DMS 273 treated with DMSO at 0.1 percent for 48 hours (cell line): Measurements from ENCODE around the gene IL22RA2.
"Not testable (repeated sequence)": the region's sequence is repeated elsewhere in the genome, so short reads cannot be mapped to it uniquely, and the experiment has no call there.

Experiments
- DNase-seq: peaks from one replicate; lab custom pipeline; 2025; lab: John Stamatoyannopoulos, UW

Gene IL22RA2, protein sequence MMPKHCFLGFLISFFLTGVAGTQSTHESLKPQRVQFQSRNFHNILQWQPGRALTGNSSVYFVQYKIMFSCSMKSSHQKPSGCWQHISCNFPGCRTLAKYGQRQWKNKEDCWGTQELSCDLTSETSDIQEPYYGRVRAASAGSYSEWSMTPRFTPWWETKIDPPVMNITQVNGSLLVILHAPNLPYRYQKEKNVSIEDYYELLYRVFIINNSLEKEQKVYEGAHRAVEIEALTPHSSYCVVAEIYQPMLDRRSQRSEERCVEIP

DNA sequence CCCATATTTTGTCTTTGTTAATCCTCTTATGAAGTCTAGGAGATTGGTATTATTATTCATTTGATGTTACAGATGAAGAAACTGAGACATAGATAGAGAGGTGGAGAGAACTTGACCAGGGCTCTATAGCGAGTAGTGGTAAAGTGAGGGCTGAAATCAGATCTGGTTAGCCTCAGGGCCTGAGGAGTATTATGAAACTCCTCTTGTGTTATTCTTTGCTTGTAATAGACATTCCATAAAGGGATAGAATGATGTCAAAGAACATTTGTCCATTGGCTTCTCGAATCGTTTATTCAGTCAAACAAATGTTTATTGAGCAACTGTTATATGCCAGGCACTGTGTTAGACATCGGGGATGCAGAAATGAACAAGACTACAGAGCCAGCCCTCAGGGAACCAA, at the start of gene IL22RA2:
Gene IL22RA2, minus strand, starts transcription at position 144 of the 400 bp plus-strand sequence. CDS start 11,895 bp downstream, outside the sequence.
- no peak for DNase-seq

- DNase-seq: no peak
Measured at GRCh38 chr6:137222381-137222780, 48.9 kb upstream of the IL22RA2 start.

GRCh38 chr6:137219664-137220252, 46.3 kb upstream of the IL22RA2 start:
- no peak for DNase-seq

GRCh38 chr6:137218917-137219663, 45.6 kb upstream of the IL22RA2 start, which contains the start of gene IFNGR1:
Gene IFNGR1 (minus strand): TSS chr6:137219385. CDS start chr6:137219327, 58 bp downstream.
- peak; percentile 58 for DNase-seq

- no peak for DNase-seq
Measured at GRCh38 chr6:137218473-137218916, 45.1 kb upstream of the IL22RA2 start.

DNA sequence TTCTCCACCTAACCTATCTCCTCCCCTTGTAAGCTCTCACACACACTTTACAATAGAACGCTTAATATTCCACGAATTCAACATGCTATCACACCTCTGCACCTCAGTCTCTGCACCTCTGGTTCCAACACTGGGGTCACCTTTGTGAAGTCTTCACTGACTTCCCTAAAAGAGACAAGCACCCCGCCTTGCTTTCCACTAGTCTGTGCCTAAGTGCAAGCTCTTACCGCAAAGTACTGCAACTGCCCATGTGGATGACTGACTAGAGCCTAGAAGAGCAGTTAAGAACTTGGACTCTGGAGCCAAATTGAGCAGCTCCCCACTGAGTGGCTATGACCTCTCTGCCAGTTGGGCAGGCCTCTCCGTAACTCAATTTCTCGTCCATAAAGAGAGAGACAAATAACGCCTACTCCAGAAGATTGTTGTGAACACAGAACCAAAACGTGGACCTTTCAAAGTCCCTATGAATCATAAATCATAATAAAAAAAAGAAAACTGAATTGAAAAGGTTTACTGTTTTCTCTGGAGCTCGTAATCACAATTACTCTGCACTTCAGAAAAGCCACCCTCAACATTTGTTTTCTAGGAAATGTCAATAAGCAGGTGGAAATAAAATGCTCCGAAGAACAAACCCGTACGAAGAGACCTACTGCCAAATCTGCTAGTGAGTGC, 44.5 kb upstream of the IL22RA2 start:
- peak; percentile 22 for DNase-seq

GRCh38 chr6:137216875-137217553, 43.6 kb upstream of the IL22RA2 start:
- no peak for DNase-seq

DNA sequence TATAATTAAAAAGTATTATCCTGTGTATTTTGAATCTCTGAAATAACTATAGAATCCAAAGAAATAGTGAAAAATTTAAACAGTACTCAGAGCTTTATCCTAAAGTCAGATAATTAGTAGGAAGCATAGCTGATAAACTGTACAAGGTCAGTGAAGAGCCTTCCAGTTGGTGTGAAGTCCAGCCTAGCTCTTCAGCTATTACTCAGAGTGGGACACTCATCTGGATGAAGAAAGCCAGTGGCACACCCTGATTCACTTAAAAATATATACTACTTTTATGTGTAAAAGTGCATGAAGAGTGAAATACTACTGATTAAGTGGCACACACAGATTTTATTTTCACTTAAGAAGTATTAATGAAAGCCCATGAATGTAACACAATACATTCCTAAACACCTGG, 42.7 kb upstream of the IL22RA2 start:
- no peak for DNase-seq

DNA sequence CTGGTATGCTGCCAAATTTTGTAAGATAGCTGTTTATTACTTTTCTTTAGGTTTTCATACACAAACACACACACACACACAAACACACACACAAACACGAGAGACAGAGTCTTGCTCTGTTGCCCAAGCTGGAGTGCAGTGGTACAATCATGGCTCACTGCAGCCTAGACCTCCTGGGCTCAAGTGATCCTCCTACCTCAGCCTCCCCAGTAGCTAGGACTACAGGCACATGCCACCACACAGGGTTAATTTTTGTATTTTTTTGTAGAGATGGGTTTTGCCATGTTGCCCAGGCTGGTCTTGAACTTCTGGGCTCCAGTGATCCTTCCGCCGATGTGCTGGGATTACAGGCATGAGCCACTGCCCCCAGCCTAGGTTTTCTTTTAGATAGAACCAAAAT, 42.2 kb upstream of the IL22RA2 start:
- DNase-seq: not testable (repeated sequence)

GRCh38 chr6:137214931-137215330, 41.5 kb upstream of the IL22RA2 start:
- no peak for DNase-seq

- DNase-seq: no peak
Measured at GRCh38 chr6:137213813-137214212, 40.4 kb upstream of the IL22RA2 start.

DNA sequence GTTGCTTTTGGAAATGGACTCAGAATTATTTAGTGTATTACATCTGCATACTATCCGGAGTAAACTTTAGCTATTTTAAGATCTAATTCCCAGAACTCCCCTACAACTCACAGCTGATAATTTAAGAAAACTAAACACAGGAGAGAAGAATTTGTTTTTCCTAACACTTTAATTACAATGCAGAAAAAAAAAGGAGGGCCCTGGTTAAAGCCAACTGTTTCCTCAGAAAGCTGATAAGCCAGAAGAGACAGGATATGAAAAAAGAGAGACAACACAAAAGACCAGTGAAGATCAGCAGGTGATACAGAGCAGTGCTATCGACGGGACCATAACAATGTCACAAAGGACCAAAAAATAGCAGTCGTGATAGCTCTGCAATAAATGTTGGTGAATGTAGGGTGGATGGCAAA, 39.9 kb upstream of the IL22RA2 start:
- DNase-seq: no peak

- DNase-seq: no peak
Measured at GRCh38 chr6:137211910-137212309, 38.5 kb upstream of the IL22RA2 start.

- DNase-seq: no peak
Measured at GRCh38 chr6:137210903-137211302, 37.5 kb upstream of the IL22RA2 start.

DNA sequence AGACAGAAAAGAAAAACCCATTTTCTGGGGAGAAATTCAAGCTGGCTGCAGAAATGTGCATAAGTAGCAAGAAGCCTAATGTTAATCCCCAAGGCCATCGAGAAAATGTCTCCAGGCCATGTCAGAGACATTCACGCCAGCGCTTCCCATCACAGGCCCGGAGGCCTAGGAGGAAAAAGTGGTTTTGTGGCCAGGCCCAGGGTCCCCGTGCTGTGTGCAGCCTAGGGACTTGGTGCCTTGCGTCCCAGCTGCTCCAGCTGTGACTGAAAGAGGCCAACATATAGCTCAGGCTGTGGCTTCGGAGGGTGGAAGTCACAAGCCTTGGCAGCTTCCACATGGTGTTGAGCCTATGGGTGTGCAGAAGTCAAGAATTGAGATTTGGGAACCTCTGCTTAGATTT, 34.8 kb upstream of the IL22RA2 start:
- no peak for DNase-seq

DNA sequence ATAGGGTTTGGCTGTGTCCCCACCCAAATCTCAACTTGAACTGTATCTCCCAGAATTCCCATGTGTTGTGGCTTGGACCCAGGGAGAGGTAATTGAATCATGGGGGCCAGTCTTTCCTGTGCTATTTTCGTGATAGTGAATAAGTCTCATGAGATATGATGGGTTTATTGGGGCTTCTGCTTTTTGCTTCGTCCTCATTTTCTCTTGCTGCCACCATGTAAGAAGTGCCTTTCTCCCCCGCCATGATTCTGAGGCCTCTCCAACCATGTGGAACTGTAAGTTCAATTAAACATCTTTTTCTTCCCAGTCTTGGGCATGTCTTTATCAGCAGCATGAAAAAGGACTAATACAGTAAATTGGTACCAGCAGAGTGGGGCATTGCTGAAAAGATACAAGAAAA, 34.0 kb upstream of the IL22RA2 start:
- DNase-seq: not testable (repeated sequence)

- DNase-seq: no peak
Measured at GRCh38 chr6:137206577-137206976, 33.1 kb upstream of the IL22RA2 start.

DNA sequence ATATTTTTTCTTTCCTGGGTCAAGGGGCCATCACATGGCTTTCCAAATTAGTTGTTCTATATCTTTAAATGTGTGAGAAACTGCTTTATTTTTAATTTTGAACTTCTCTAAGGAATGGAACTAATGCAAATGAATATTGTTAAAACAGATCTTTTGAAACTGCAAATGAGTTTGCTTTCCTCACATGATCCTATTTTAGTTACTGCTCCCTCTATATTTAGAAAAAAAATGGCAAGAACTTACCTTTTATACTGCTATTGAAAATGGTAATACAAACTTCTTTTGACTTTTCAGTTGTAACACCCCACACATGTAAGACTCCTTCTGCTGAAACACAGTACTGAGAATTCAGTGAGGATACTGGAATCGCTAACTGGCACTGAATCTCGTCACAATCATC, 29.8 kb upstream of the IL22RA2 start:
- DNase-seq: no peak

- no peak for DNase-seq
Measured at GRCh38 chr6:137202078-137202477, 28.6 kb upstream of the IL22RA2 start.

DNA sequence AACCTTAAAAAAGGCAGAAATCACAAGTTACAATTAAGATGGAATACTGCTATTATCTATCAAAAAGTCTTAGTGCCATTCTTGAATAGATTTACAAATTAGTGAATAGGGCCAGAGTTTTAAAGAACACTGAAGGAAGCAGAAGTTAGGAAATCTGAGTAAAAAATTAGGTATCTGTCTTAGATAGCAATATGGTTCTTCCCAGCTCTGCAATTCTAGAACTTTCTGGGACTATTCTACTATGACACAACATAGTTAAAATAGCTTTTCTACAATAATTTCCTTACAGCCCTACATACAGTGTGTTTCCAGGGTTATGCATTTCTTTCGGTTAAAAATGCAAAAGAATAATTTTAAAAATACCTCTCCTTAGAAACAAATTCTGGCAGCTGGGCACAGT, 27.6 kb upstream of the IL22RA2 start:
- no peak for DNase-seq

DNA sequence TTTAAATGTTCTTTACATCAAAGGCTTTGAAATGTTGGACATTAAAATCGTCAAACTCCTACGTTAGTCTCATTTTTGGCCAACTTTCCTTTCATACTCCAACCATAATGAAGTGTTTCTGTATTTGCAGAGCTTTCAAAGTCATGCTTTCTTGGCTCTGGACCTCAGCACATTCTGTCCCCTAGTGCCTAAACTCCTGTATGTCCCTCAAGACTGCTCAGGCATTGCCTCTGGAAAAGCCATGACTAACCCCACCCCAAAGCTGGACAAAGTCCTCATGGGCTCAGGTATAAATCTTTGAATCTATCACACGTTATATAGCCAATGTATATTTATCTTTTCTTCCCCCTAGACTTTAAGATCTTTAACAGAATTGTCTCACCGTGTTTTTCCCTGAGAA, 26.8 kb upstream of the IL22RA2 start:
- DNase-seq: no peak
